H1 (cell line): Measurements from ENCODE around the gene P2RX7.

Experiments used
- POLR2A ChIP-seq, 2 experiments: IDR thresholded peaks; 1 replicate in 1 of 2; 2 replicates in 1 of 2; pipeline ENCODE4 v1.6.1; 2011; ENCODE audit warnings: low read depth in 2 of 2, low read length in 2 of 2, mild to moderate bottlenecking in 2 of 2; ENCODE audit errors: control extremely low read depth in 1 of 2
- TF ChIP-seq, protein P1 (sequence below), 3 experiments: IDR thresholded peaks; 1 replicate in 2 of 3; 2 replicates in 1 of 3; pipeline versions ENCODE4 v1.5.1 to v1.6.1; 2011; ENCODE audit warnings: low read length in 3 of 3, mild to moderate bottlenecking in 3 of 3, inconsistent platforms in 2 of 3, low read depth in 1 of 3, moderate library complexity in 1 of 3; ENCODE audit not compliant: insufficient read depth in 1 of 3; ENCODE audit errors: control extremely low read depth in 1 of 3

DNA sequence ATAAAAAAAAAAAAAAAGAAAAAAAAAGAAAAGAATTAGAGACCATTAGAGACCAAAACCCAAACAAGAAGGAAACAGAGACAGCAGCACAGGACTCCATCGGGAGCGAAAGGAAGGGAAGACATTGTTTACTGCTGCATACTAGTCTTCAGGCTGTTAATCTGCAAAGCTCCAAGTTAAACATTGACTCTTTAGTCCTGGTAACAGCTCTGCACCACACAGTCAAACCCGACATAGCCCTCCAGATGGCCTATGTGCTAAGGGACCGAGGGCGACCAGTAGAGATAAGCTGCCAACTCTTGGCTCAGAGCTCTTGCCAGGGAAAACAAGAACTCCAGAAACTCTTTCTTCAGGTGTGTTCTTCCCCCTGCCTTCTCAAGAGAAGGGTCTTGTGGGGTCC, 85.1 kb downstream of the P2RX7 start:
- TF ChIP-seq, protein P1, sequence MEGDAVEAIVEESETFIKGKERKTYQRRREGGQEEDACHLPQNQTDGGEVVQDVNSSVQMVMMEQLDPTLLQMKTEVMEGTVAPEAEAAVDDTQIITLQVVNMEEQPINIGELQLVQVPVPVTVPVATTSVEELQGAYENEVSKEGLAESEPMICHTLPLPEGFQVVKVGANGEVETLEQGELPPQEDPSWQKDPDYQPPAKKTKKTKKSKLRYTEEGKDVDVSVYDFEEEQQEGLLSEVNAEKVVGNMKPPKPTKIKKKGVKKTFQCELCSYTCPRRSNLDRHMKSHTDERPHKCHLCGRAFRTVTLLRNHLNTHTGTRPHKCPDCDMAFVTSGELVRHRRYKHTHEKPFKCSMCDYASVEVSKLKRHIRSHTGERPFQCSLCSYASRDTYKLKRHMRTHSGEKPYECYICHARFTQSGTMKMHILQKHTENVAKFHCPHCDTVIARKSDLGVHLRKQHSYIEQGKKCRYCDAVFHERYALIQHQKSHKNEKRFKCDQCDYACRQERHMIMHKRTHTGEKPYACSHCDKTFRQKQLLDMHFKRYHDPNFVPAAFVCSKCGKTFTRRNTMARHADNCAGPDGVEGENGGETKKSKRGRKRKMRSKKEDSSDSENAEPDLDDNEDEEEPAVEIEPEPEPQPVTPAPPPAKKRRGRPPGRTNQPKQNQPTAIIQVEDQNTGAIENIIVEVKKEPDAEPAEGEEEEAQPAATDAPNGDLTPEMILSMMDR (IDR thresholded peaks at IDR 0.05; ENCODE audit: control extremely low read depth in 1 of 3, insufficient read depth in 1 of 3, low read depth in 1 of 3, low read length in 3 of 3), result no peak
- TF ChIP-seq POLR2A (IDR thresholded peaks at IDR 0.05; ENCODE audit: control extremely low read depth in 1 of 2, low read depth in 2 of 2, low read length in 2 of 2), result no peak
